Measurements from ENCODE around the gene SLC26A8.
"Not testable (repeated sequence)": the region's sequence is repeated elsewhere in the genome, so short reads cannot be mapped to it uniquely, and the experiment has no call there.

SLC26A8 gene

GRCh38 chr6:35954333-35954732 is 70.1 kb downstream of the SLC26A8 start:
- in situ Hi-C loops (cut with MboI; ENCODE audit: low sequenced_read_pairs): no loop called here

GRCh38 chr6:35948725-35949124 is 75.7 kb downstream of the SLC26A8 start:
- in situ Hi-C loops (cut with MboI; ENCODE audit: low sequenced_read_pairs): no loop called here

- in situ Hi-C loops (cut with MboI; ENCODE audit: low sequenced_read_pairs): no loop called here
Measured at GRCh38 chr6:35945650-35946025, 78.8 kb downstream of the SLC26A8 start.

DNA sequence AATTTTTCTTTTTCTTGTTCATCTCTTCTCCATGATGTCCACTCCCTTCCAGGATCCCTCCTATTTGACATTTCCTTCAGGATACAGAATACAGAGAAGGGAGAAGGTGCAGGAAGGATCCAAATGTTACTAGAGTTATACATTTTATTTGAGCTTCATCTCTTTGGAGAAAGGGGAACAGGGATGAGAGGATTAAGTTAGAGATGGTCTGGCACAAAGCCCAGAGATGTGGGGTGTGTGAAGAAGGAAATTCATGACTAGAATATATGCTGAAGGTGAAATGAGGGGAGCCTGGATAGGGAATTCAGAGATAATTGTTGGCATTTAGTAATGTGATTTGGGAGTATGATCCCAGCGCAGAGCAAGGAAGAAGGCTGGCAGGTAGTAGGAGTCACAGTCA is 81.1 kb downstream of the SLC26A8 start:
- in situ Hi-C loops (cut with MboI; ENCODE audit: low sequenced_read_pairs): no loop called here

GRCh38 chr6:35942355-35942754 is 82.1 kb downstream of the SLC26A8 start:
- in situ Hi-C loops (cut with MboI; ENCODE audit: low sequenced_read_pairs): no loop called here

DNA sequence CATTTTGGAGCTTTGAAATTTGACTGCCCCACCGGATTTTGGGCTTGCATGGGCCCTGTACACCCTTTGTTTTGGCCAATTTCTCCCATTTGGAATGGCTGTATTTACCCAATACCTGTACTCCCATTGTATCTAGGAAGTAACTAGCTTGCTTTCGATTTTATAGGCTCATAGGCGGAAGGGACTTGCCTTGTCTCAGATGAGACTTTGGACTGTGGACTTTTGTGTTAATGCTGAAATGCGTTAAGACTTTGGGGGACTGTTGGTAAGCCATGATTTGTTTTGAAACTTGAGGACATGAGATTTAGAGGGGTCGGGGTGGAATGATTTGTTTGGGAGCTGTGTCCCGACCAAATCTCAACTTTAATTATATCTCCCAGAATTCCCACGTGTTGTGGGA is 83.3 kb downstream of the SLC26A8 start:
- in situ Hi-C loops (cut with MboI; ENCODE audit: low sequenced_read_pairs): not testable (repeated sequence)

GRCh38 chr6:35940014-35940413 is 84.4 kb downstream of the SLC26A8 start:
- in situ Hi-C loops (cut with MboI; ENCODE audit: low sequenced_read_pairs): not testable (repeated sequence)

GRCh38 chr6:35939259-35939658 is 85.2 kb downstream of the SLC26A8 start:
- in situ Hi-C loops (cut with MboI; ENCODE audit: low sequenced_read_pairs): not testable (repeated sequence)

- in situ Hi-C loops (cut with MboI; ENCODE audit: low sequenced_read_pairs): no loop called here
Measured at GRCh38 chr6:35936681-35937359, 87.6 kb downstream of the SLC26A8 start.

GRCh38 chr6:35935469-35935868 is 89.0 kb downstream of the SLC26A8 start:
- in situ Hi-C loops (cut with MboI; ENCODE audit: low sequenced_read_pairs): no loop called here

DNA sequence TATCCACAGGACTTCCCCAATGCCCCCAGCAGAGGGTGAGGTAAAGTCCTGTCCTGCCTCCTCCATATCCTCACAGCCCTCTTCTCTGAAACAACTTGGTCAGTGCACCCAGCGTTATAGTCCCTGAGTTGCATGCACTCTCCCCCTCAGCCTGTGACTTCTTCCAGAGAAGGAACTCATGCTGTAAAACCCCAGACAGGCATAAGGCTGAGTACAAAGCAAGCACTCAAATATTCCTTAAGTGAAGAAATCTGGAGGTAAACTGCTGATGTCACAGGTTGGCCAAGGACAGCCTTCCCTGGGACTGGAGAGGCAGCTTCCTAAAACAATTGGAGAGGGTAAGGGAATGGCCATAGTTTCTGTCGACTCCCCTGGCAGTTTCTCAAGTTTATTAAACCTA is 90.6 kb downstream of the SLC26A8 start:
- in situ Hi-C loops (cut with MboI; ENCODE audit: low sequenced_read_pairs): no loop called here

DNA sequence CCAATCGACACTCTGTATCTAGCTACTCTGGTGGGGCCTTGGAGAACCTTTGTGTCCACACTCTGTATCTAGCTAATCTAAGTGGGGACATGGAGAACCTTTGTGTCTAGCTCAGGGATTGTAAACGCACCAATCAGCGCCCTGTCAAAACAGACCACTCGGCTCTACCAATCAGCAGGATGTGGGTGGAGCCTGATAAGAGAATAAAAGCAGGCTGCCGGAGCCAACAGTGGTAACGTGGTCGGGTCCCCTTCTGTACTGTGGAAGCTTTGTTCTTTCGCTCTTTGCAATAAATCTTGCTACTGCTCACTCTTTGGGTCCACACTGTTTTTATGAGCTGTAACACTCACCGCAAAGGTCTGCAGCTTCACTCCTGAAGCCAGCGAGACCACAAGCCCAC is 92.6 kb downstream of the SLC26A8 start:
- in situ Hi-C loops (cut with MboI; ENCODE audit: low sequenced_read_pairs): not testable (repeated sequence)

DNA sequence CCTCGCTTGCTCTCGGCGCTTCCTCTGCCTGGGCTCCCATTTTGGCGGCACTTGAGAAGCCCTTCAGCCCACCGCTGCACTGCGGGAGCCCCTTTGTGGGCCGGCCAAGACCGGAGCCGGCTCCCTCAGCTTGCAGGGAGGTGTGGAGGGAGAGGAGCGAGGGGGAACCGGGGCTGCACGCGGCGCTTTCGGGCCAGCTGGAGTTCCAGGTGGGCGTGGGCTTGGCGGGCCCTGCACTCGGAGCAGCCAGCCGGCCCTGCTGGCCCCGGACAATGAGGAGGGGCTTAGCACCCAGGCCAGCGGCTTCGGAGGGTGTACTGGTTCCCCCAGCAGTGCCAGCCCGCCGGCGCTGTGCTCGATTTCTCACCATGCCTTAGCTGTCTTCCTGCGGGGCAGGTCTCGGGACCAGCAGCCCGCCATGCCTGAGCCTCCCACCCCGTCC is 93.3 kb downstream of the SLC26A8 start:
- in situ Hi-C loops (cut with MboI; ENCODE audit: low sequenced_read_pairs): no loop called here

GRCh38 chr6:35929601-35930000 is 94.8 kb downstream of the SLC26A8 start:
- in situ Hi-C loops (cut with MboI; ENCODE audit: low sequenced_read_pairs): no loop called here

DNA sequence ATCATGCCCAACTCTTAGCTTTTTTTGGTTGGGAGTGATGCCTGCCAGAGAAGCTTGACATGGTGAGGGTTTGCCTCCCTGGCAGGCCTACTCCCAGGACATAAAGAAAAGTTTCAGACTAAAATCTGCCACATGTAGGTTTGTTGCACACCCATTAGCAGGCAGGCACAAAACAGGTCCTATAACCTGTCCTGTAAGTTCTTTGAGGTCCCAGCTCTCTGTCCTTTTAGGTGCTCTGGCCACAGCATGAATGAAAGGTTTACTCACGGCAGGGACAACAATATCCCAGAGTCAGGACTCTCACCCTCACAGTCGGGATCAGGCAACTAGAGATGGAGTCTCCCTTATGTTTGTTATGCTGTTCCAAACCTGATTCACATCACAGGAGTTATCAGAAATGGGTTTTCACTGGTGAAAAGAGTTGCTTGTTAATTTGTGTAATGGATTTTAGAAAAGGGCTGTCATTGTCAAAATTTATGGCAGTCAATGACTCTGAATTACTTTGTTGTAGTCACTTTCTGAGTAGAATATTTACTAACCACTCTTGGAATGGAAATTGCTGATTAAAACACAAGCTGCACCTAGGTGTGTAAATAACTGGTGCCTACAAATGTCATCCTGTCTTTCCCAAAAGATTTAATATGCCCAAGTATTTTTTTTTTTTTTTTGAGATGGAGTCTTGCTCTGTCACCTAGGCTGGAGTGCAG is 97.8 kb downstream of the SLC26A8 start:
- in situ Hi-C loops (cut with MboI; ENCODE audit: low sequenced_read_pairs): no loop called here

DNA sequence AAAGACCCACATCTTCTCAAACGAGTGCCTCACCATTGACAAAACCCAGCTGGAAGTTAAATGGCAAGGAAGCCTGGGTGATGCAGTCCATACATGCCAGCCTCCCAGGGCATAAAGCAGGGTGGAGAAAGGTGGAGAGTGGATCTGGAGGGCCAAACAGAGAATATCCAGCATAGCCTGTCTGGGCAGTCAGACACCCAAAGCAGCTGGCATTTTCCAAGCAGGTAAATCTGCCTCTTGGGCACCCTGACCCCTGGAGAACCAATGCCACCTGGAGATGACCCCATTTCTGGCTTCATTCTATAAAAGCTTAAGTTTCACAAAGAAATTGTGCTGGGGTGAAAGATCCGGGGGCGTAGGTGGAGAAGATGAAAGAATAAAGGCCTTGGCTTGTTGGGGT is 98.5 kb downstream of the SLC26A8 start:
- in situ Hi-C loops (cut with MboI; ENCODE audit: low sequenced_read_pairs): no loop called here

GRCh38 chr6:35924146-35924545 is 100.3 kb downstream of the SLC26A8 start:
- in situ Hi-C loops (cut with MboI; ENCODE audit: low sequenced_read_pairs): no loop called here

GRCh38 chr6:35922139-35922554 is 102.3 kb downstream of the SLC26A8 start:
- in situ Hi-C loops (cut with MboI; ENCODE audit: low sequenced_read_pairs): no loop called here

- in situ Hi-C loops (cut with MboI; ENCODE audit: low sequenced_read_pairs): no loop called here
Measured at GRCh38 chr6:35920793-35921732, 103.4 kb downstream of the SLC26A8 start, which contains the start of gene SRPK1. SRPK1 (minus strand) TSS chr6:35921098; CDS start chr6:35921056, 42 bp downstream.

- in situ Hi-C loops (cut with MboI; ENCODE audit: low sequenced_read_pairs): no loop called here
Measured at GRCh38 chr6:35919827-35920751, 104.4 kb downstream of the SLC26A8 start.

All from HL-60/S4 treated with phorbol 12-myristate 13-acetate at 8.2 ng/mL for 4 days and 3 days (cell line).